HG03060 (cell line): ENCODE measurements around the gene CNIH1.
"Not testable (repeated sequence)": the region's sequence is repeated elsewhere in the genome, so short reads cannot be mapped to it uniquely, and the experiment has no call there.

Source experiments
- ATAC-seq: cut with Tn5 transposase; IDR thresholded peaks from one replicate; pipeline ENCODE4 v1.9.1; 2021; ENCODE audit warnings: low read depth, moderate number of reproducible peaks; ENCODE audit not compliant: unreplicated experiment

Gene CNIH1

GRCh38 chr14:54470701-54471100 lies 29.5 kb upstream of the CNIH1 start:
- ATAC-seq: no peak

- ATAC-seq: no peak
These were observed 26.1 kb upstream of the CNIH1 start for GRCh38 chr14:54467280-54467679.

- ATAC-seq: no peak
These were observed 24.5 kb upstream of the CNIH1 start for GRCh38 chr14:54465654-54466053.

GRCh38 chr14:54462048-54462447 lies 20.9 kb upstream of the CNIH1 start:
- ATAC-seq: no peak

- no peak for ATAC-seq
These were observed 17.9 kb upstream of the CNIH1 start for GRCh38 chr14:54459106-54459505.

- ATAC-seq: not testable (repeated sequence)
These were observed 17.4 kb upstream of the CNIH1 start for GRCh38 chr14:54458536-54458935.

GRCh38 chr14:54457609-54457996 lies 16.4 kb upstream of the CNIH1 start:
- no peak for ATAC-seq

- ATAC-seq: not testable (repeated sequence)
These were observed 15.8 kb upstream of the CNIH1 start for GRCh38 chr14:54456820-54457608.

- no peak for ATAC-seq
These were observed 14.2 kb upstream of the CNIH1 start for GRCh38 chr14:54455363-54455762.

GRCh38 chr14:54453990-54454389 lies 12.8 kb upstream of the CNIH1 start:
- not testable (repeated sequence) for ATAC-seq

- ATAC-seq: no peak
These were observed 12.1 kb upstream of the CNIH1 start for GRCh38 chr14:54453252-54453651.

GRCh38 chr14:54451961-54452360 lies 10.8 kb upstream of the CNIH1 start:
- no peak for ATAC-seq

- no peak for ATAC-seq
These were observed 10.0 kb upstream of the CNIH1 start for GRCh38 chr14:54451121-54451601.

GRCh38 chr14:54450535-54450934 lies 9.4 kb upstream of the CNIH1 start:
- ATAC-seq: peak; percentile 69

- ATAC-seq: no peak
These were observed 6.1 kb upstream of the CNIH1 start for GRCh38 chr14:54447231-54447692.

GRCh38 chr14:54446161-54446693 lies 5.1 kb upstream of the CNIH1 start:
- ATAC-seq: no peak

- ATAC-seq: no peak
These were observed 3.5 kb upstream of the CNIH1 start for GRCh38 chr14:54444681-54445080.

- no peak for ATAC-seq
These were observed 2.8 kb upstream of the CNIH1 start for GRCh38 chr14:54443981-54444380.

GRCh38 chr14:54442961-54443360 lies 1.8 kb upstream of the CNIH1 start:
- ATAC-seq: not testable (repeated sequence)

- ATAC-seq: peak; percentile 2
These were observed 700 bp downstream of the CNIH1 start for GRCh38 chr14:54440476-54440872.

GRCh38 chr14:54440037-54440436 lies 1.1 kb downstream of the CNIH1 start:
- ATAC-seq: no peak

GRCh38 chr14:54438703-54439102 lies 2.5 kb downstream of the CNIH1 start:
- ATAC-seq: no peak
